IPS DF 6.9 (cell line): ENCODE measurements around the gene FANCD2.
"Not testable (repeated sequence)": the region's sequence is repeated elsewhere in the genome, so short reads cannot be mapped to it uniquely, and the experiment has no call there.

Experiments used
- DNase-seq: peaks from one replicate; pipeline ENCODE4 v3.0.0-alpha.2; 2013; ENCODE audit warnings: low read depth, low spot score
- H3K27ac ChIP-seq: one replicate; pipeline ENCODE4 v1.5.1; 2013; ENCODE audit warnings: low read length, control low read depth
- H3K27me3 ChIP-seq: 2 replicates; pipeline ENCODE4 v1.6.1; 2013; ENCODE audit warnings: mild to moderate bottlenecking, low read length; ENCODE audit not compliant: control insufficient read depth, insufficient read depth
- H3K36me3 ChIP-seq: 2 replicates; pipeline ENCODE4 v1.6.1; 2013; ENCODE audit warnings: low read length; ENCODE audit not compliant: control insufficient read depth, insufficient read depth
- H3K4me1 ChIP-seq: 2 replicates; pipeline ENCODE4 v1.6.1; 2013; ENCODE audit warnings: low read length; ENCODE audit not compliant: control insufficient read depth, insufficient read depth
- H3K4me3 ChIP-seq: 2 replicates; pipeline ENCODE4 v1.5.1; 2013; ENCODE audit warnings: mild to moderate bottlenecking, low read length
- H3K9me3 ChIP-seq: 2 replicates; pipeline ENCODE4 v1.6.1; 2013; ENCODE audit warnings: low read length, inconsistent platforms; ENCODE audit not compliant: control insufficient read depth, insufficient read depth
- WGBS: extraction: QIAGEN DNeasy Blood & Tissue Kit; methylation state at CpG from one replicate; pipeline ENCODE4 v1.1.7; 2013; ENCODE audit warnings: mixed read lengths, missing lambda C conversion rate; ENCODE audit not compliant: insufficient read length, insufficient coverage; 5-methylcytosine and 5-hydroxymethylcytosine counted together

The FANCD2 gene

DNA sequence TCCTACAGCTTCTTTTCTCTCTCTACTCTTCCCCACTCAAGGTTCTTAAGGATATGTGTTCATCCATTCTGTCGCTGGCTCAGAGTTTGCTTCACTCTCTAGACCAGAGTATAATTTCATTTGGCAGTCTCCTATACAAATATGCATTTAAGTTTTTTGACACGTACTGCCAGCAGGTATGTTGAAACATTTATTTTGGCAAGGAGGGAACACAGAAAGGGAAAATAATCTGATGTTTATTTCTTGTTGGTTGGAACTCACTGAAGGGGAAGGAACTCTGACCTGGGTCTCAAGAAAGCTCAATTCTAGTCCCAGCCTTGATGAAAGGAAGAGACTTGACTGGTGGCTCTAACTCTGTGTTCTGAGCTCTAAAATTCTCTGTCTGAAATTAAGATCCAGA lies 21.6 kb downstream of the FANCD2 start:
- Histone ChIP-seq H3K36me3 (peaks cover 4% of the 10 kb centered on the region; the same call in 1 of the 2 replicates), H3K4me3 (no peak overlapping the region), H3K27me3 (no peaks in the 10 kb centered on the region), H3K4me1 (no peaks in the 10 kb centered on the region), H3K27ac (no peak overlapping the region), H3K9me3 (no peaks in the 10 kb centered on the region)
- no CpG with 5 or more reads among the region's 2 CpGs for WGBS
- DNase-seq = no peak

DNA sequence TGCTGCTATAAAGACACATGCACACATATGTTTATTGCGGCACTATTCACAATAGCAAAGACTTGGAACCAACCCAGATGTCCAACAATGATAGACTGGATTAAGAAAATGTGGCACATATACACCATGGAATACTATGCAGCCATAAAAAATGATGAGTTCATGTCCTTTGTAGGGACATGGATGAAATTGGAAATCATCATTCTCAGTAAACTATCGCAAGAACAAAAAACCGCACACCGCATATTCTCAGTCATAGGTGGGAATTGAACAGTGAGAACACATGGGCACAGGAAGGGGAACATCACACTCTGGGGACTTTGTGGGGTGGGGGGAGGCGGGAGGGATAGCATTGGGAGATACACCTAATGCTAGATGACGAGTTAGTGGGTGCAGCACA lies 26.8 kb downstream of the FANCD2 start:
- WGBS = no CpG with 5 or more reads among the region's 6 CpGs
- not testable (repeated sequence) for H3K36me3 ChIP-seq, H3K9me3 ChIP-seq, H3K4me1 ChIP-seq, DNase-seq, H3K27me3 ChIP-seq, H3K4me3 ChIP-seq, H3K27ac ChIP-seq

DNA sequence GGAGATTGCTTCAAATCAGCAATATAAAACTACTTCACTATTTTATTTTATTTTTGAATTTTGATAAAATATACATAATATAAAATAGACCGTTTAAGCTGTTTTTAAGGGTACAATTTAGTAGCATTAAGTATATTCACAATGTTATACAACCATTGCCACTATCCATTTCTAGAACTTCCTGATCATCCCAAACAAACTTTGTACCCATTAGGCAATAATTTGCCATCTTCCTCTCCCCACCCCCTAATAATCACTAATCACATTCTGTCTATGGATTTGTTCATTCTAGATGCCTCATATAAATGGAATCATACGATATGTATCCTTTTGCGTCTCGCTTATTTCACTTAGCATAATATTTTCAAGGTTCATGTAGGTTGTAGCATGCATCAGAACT lies 28.9 kb downstream of the FANCD2 start:
- no CpG with 5 or more reads among the region's 4 CpGs for WGBS
- DNase-seq = no peak
- no peak overlapping the region for H3K27ac ChIP-seq
- no peaks in the 10 kb centered on the region for H3K9me3 ChIP-seq
- H3K4me3 ChIP-seq = no peak overlapping the region
- H3K27me3 ChIP-seq = no peaks in the 10 kb centered on the region
- H3K36me3 ChIP-seq = peaks cover 6% of the 10 kb centered on the region; the same call in 1 of the 2 replicates
- H3K4me1 ChIP-seq = no peaks in the 10 kb centered on the region

DNA sequence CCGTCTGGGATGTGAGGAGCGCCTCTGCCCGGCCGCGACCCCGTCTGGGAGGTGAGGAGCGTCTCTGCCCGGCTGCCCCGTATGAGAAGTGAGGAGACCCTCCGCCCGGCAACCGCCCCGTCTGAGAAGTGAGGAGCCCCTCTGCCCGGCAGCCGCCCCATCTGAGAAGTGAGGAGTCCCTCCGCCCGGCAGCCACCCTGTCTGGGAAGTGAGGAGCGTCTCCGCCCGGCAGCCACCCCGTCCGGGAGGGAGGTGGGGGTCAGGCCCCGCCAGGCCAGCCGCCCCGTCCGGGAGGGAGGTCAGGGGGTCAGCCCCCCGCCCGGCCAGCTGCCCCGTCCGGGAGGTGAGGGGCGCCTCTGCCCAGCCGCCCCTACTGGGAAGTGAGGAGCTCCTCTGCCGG lies 43.8 kb downstream of the FANCD2 start:
- not testable (repeated sequence) for H3K4me3 ChIP-seq, H3K27ac ChIP-seq, H3K27me3 ChIP-seq, H3K9me3 ChIP-seq, H3K36me3 ChIP-seq, DNase-seq, H3K4me1 ChIP-seq
- no CpG with 5 or more reads among the region's 33 CpGs for WGBS

DNA sequence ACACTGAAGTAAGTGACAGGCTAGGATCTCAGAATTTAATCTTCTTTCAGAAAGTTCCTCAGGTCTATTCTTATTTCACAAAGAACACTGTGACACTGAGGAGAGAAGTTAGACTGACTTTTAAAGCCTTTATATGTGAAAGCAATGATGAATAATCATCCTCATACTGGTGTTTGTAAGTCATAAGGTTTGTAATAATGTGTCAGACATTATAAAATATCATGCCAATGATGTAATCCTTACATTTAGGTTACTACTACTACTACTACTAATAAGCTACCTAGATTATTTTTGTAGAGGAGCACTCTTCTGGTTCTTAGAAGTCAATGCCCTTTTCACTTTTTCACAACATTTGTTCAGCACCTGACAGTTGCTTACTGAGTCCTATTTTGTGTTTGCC lies 48.4 kb downstream of the FANCD2 start:
- no peak overlapping the region for H3K27ac ChIP-seq
- no peaks in the 10 kb centered on the region for H3K9me3 ChIP-seq
- no peaks in the 10 kb centered on the region for H3K27me3 ChIP-seq
- DNase-seq = no peak
- H3K4me3 ChIP-seq = no peak overlapping the region
- no peaks in the 10 kb centered on the region for H3K4me1 ChIP-seq
- peaks cover 8% of the 10 kb centered on the region; the same call in 1 of the 2 replicates for H3K36me3 ChIP-seq

DNA sequence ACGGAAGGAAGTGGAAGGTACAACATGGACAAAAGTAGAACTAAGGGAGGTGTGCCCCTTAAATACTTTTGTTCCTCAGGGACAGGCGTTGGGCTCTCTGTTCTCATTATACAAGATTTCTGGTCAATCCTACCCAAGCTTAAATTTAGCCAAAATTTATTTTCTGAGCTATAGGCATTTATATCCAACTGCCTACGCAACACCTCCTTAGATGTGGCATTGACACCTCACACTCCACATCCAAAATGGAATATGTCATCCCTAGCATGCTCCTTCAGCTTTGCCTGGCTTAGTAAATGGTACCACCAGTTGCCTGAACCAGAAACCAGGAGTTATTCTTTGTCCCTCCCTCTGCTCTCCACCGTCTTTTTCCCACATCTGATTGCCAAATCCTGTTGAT lies 55.6 kb downstream of the FANCD2 start:
- Histone ChIP-seq H3K27ac (no peak overlapping the region), H3K4me3 (no peak overlapping the region), H3K36me3 (peaks cover 17% of the 10 kb centered on the region; the same call in 1 of the 2 replicates), H3K27me3 (no peaks in the 10 kb centered on the region), H3K4me1 (no peaks in the 10 kb centered on the region), H3K9me3 (no peaks in the 10 kb centered on the region)
- WGBS = no CpG with 5 or more reads among the region's 4 CpGs
- no peak for DNase-seq

DNA sequence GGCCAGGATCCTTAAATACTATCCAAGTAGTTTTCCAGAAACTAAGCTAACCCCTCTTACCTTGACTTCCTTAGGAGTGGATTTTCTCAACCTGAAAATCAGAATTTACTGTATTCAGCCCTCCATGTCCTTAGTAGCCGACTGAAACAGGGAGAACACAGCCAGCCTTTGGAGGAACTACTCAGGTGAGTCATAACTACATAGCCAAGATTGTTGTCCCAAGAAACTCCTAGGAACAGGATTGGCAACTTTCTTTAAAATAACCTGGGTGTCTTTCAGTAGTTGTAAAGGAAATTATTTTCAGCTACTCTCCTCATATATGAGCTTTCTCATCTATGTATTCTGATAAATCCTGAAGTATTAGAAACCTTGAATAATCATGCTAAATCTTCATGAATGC lies 59.5 kb downstream of the FANCD2 start:
- Histone ChIP-seq H3K27ac (no peak overlapping the region), H3K9me3 (no peaks in the 10 kb centered on the region), H3K27me3 (no peaks in the 10 kb centered on the region), H3K4me3 (no peak overlapping the region), H3K4me1 (no peaks in the 10 kb centered on the region), H3K36me3 (peaks cover 19% of the 10 kb centered on the region; the same call in 1 of the 2 replicates)
- no CpG with 5 or more reads among the region's 1 CpG for WGBS
- no peak for DNase-seq

DNA sequence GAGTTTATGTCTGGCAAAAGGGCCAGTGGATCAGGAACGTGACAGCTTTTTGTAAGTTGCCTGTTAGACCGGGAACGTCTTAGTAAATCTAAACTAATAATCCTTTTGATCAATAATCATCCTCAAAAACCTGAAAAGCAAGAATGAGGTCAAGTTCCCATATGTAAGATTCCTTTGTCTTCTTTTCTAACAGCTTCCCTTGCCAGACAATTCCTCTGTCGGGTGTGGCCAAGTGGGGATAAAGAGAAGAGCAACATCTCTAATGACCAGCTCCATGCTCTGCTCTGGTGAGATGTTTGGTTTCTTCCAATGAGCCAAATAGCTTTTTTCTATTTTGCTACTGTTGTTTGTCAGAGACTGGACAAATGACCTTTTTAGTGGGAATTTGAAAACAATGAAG lies 62.0 kb downstream of the FANCD2 start:
- H3K27me3 ChIP-seq = no peaks in the 10 kb centered on the region
- WGBS = no CpG with 5 or more reads among the region's 4 CpGs

DNA sequence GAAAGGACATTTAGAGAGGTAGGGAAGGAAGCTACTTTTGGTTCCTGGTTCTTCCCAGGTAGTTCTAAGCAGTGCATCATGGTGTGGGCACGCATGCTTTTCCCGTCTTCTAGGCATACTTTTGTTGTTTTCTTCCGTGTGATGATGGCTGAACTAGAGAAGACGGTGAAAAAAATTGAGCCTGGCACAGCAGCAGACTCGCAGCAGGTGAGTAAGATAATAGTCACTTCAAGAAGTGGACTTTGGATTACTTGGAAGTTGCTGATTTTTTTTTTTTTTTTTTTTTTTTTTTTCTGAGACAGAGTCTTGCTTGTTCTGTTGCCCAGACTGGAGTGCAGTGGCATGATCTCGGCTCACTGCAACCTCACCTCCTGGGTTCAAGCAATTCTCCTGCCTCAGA lies 63.9 kb downstream of the FANCD2 start:
- H3K27ac ChIP-seq = no peak overlapping the region
- no peaks in the 10 kb centered on the region for H3K4me1 ChIP-seq
- no peaks in the 10 kb centered on the region for H3K9me3 ChIP-seq
- H3K36me3 ChIP-seq = peaks cover 26% of the 10 kb centered on the region; the same call in 1 of the 2 replicates
- no peak for DNase-seq
- no CpG with 5 or more reads among the region's 6 CpGs for WGBS
- no peaks in the 10 kb centered on the region; the same call in 1 of the 2 replicates for H3K27me3 ChIP-seq
- H3K4me3 ChIP-seq = no peak overlapping the region

More for the DNA sequence above, 62.0 kb downstream of the FANCD2 start:
- no peak overlapping the region for H3K4me3 ChIP-seq
- H3K4me1 ChIP-seq = no peaks in the 10 kb centered on the region
- no peak overlapping the region for H3K27ac ChIP-seq
- H3K36me3 ChIP-seq = peaks cover 25% of the 10 kb centered on the region; the same call in 1 of the 2 replicates
- no peaks in the 10 kb centered on the region for H3K9me3 ChIP-seq
- no peak for DNase-seq

DNA sequence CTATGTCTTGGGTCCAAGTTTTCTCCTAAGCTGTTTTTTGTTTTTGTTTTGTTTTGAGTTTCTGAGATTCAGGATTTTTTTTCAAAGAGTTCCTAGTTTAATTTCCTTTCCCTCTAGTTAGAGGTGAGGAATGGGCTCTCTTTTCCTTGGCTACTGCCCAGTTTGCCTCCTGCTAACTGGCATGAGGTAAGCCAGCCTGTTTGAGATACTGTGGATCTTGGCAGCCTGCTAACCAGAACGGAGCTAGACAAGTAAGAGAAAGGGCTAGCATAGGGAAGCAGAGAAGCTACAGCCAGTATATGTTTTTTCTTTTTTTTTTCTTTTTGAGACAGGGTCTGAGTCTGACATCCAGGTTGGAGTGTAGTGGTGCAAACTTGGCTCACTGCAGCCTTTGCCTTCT lies 64.5 kb downstream of the FANCD2 start:
- H3K9me3 ChIP-seq, H3K27ac ChIP-seq, DNase-seq, H3K4me3 ChIP-seq, H3K27me3 ChIP-seq, H3K4me1 ChIP-seq: not testable (repeated sequence)
- no CpG with 5 or more reads among the region's 1 CpG for WGBS
- H3K36me3 ChIP-seq = peaks cover 27% of the 10 kb centered on the region; the same call in 1 of the 2 replicates

DNA sequence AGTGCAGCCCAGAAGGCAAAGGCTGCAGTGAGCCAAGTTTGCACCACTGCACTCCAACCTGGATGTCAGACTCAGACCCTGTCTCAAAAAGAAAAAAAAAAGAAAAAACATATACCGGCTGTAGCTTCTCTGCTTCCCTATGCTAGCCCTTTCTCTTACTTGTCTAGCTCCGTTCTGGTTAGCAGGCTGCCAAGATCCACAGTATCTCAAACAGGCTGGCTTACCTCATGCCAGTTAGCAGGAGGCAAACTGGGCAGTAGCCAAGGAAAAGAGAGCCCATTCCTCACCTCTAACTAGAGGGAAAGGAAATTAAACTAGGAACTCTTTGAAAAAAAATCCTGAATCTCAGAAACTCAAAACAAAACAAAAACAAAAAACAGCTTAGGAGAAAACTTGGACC lies 65.2 kb downstream of the FANCD2 start:
- peaks cover 24% of the 10 kb centered on the region; the same call in 1 of the 2 replicates for H3K36me3 ChIP-seq
- not testable (repeated sequence) for H3K27me3 ChIP-seq, DNase-seq, H3K4me1 ChIP-seq, H3K4me3 ChIP-seq, H3K9me3 ChIP-seq, H3K27ac ChIP-seq
- no CpG with 5 or more reads among the region's 2 CpGs for WGBS
